Mucosa of rectum (tissue), 2 donors: ENCODE data around the gene ARHGAP10.

Experiments
- H3K27ac ChIP-seq, 2 donors: one replicate each; pipeline ENCODE4 v1.7.0; 2013; ENCODE audit warnings: inconsistent platforms in 2 of 2, low read depth in 2 of 2, low read length in 2 of 2
- H3K27me3 ChIP-seq, 2 donors: one replicate each; pipeline ENCODE4 v1.7.0; 2013; ENCODE audit warnings: low read length in 2 of 2; ENCODE audit not compliant: control insufficient read depth in 2 of 2, insufficient read depth in 2 of 2
- H3K36me3 ChIP-seq, 2 donors: one replicate each; pipeline ENCODE4 v1.7.0; 2013; ENCODE audit warnings: low read length in 2 of 2; ENCODE audit not compliant: control insufficient read depth in 2 of 2, insufficient read depth in 2 of 2
- H3K4me1 ChIP-seq, 2 donors: one replicate each; pipeline ENCODE4 v1.7.0; 2013; ENCODE audit warnings: low read length in 2 of 2, mild to moderate bottlenecking in 1 of 2; ENCODE audit not compliant: control insufficient read depth in 2 of 2, insufficient read depth in 2 of 2
- H3K4me3 ChIP-seq, 2 donors: one replicate each; pipeline ENCODE4 v1.7.0; 2013; ENCODE audit warnings: low read length in 2 of 2
- H3K9ac ChIP-seq, 2 donors: one replicate each; pipeline ENCODE4 v1.7.0; 2013; ENCODE audit warnings: low read length in 2 of 2, low read depth in 1 of 2, mild to moderate bottlenecking in 1 of 2
- H3K9me3 ChIP-seq, 2 donors: one replicate each; pipeline ENCODE4 v1.7.0; 2013; ENCODE audit warnings: low read length in 2 of 2; ENCODE audit not compliant: control insufficient read depth in 2 of 2
- donor health status: healthy.
- donor health status: Normal muscosa, but diverticular disease.

The ARHGAP10 gene

GRCh38 chr4:147704846-147705245 is 27.0 kb upstream of the ARHGAP10 start:
- Histone ChIP-seq H3K4me3 (no peak overlapping the region), H3K27me3 (no peaks in the 10 kb centered on the region), H3K9ac (no peak overlapping the region), H3K9me3 (no peaks in the 10 kb centered on the region), H3K4me1 (no peaks in the 10 kb centered on the region), H3K27ac (no peak overlapping the region), H3K36me3 (no peaks in the 10 kb centered on the region)

- no peaks in the 10 kb centered on the region for H3K9me3 ChIP-seq
- no peak overlapping the region for H3K27ac ChIP-seq
- H3K4me3 ChIP-seq = no peak overlapping the region
- H3K9ac ChIP-seq = no peak overlapping the region
- H3K27me3 ChIP-seq = no peaks in the 10 kb centered on the region
- H3K36me3 ChIP-seq = no peaks in the 10 kb centered on the region
- no peaks in the 10 kb centered on the region for H3K4me1 ChIP-seq
These were observed 23.8 kb upstream of the ARHGAP10 start for GRCh38 chr4:147707892-147708672.

- Histone ChIP-seq H3K9ac (no peak overlapping the region), H3K4me3 (no peak overlapping the region), H3K27ac (no peak overlapping the region), H3K4me1 (no peaks in the 10 kb centered on the region), H3K9me3 (no peaks in the 10 kb centered on the region), H3K36me3 (no peaks in the 10 kb centered on the region), H3K27me3 (no peaks in the 10 kb centered on the region)
These were observed 21.9 kb upstream of the ARHGAP10 start for GRCh38 chr4:147709999-147710398.

- no peaks in the 10 kb centered on the region for H3K27me3 ChIP-seq
- no peaks in the 10 kb centered on the region for H3K9me3 ChIP-seq
- no peak overlapping the region for H3K9ac ChIP-seq
- H3K4me3 ChIP-seq = no peak overlapping the region
- H3K27ac ChIP-seq = no peak overlapping the region
- H3K4me1 ChIP-seq = no peaks in the 10 kb centered on the region
- H3K36me3 ChIP-seq = no peaks in the 10 kb centered on the region
These were observed 17.1 kb upstream of the ARHGAP10 start for GRCh38 chr4:147714575-147715401.

GRCh38 chr4:147717878-147718277 is 14.0 kb upstream of the ARHGAP10 start:
- Histone ChIP-seq H3K27ac (no peak overlapping the region), H3K4me3 (no peak overlapping the region), H3K4me1 (no peaks in the 10 kb centered on the region), H3K9me3 (no peaks in the 10 kb centered on the region), H3K9ac (no peak overlapping the region), H3K27me3 (no peaks in the 10 kb centered on the region), H3K36me3 (no peaks in the 10 kb centered on the region)

- H3K4me1 ChIP-seq = no peaks in the 10 kb centered on the region
- no peaks in the 10 kb centered on the region for H3K36me3 ChIP-seq
- H3K9ac ChIP-seq = no peak overlapping the region
- no peak overlapping the region for H3K27ac ChIP-seq
- H3K4me3 ChIP-seq = no peak overlapping the region
- H3K9me3 ChIP-seq = no peaks in the 10 kb centered on the region
- no peaks in the 10 kb centered on the region for H3K27me3 ChIP-seq
These were observed 8.6 kb upstream of the ARHGAP10 start for GRCh38 chr4:147723326-147723725.

- no peaks in the 10 kb centered on the region for H3K36me3 ChIP-seq
- no peak overlapping the region for H3K27ac ChIP-seq
- H3K9me3 ChIP-seq = no peaks in the 10 kb centered on the region
- H3K4me1 ChIP-seq = no peaks in the 10 kb centered on the region
- no peak overlapping the region for H3K9ac ChIP-seq
- no peak overlapping the region for H3K4me3 ChIP-seq
- H3K27me3 ChIP-seq = no peaks in the 10 kb centered on the region
These were observed 7.3 kb upstream of the ARHGAP10 start for GRCh38 chr4:147724468-147725201.

- Histone ChIP-seq H3K4me3 (no peak overlapping the region), H3K27me3 (no peaks in the 10 kb centered on the region), H3K27ac (no peak overlapping the region), H3K36me3 (no peaks in the 10 kb centered on the region), H3K4me1 (no peaks in the 10 kb centered on the region), H3K9me3 (no peaks in the 10 kb centered on the region), H3K9ac (no peak overlapping the region)
These were observed 6.2 kb upstream of the ARHGAP10 start for GRCh38 chr4:147725673-147726072.

GRCh38 chr4:147727476-147728028 is 4.3 kb upstream of the ARHGAP10 start:
- peaks cover 0 to 3% of the 10 kb centered on the region in 2 donors for H3K27me3 ChIP-seq
- H3K36me3 ChIP-seq = no peaks in the 10 kb centered on the region
- peaks cover 4 to 5% of the 10 kb centered on the region in 2 donors for H3K4me1 ChIP-seq
- no peak overlapping the region for H3K27ac ChIP-seq
- H3K9me3 ChIP-seq = no peaks in the 10 kb centered on the region
- H3K4me3 ChIP-seq = no peak overlapping the region
- H3K9ac ChIP-seq = no peak overlapping the region
